ENCODE results near the gene FAM25G. TPM values are rescaled to one million over a fixed set of nuclear protein-coding genes. Genes with fewer than 3 reads are reported as not detected.

FAM25G gene
- total RNA-seq, 1 experiment from 2014 or later = not detected

GRCh38 chr10:47445720-47446119, 45.8 kb downstream of the FAM25G start:
- POLR2A ChIA-PET = no interaction called here
- CTCF ChIA-PET = no interaction called here
- no peak overlapping the region for H3K4me2 ChIP-seq (ENCODE audit: low read length)

More at GRCh38 chr10:47445720-47446119, 45.8 kb downstream of the FAM25G start:
- BruUV-seq (replicated peaks) = no TSS peak
- no peak overlapping the region for H3K9ac ChIP-seq (ENCODE audit: low read length)
- DNase-seq (ENCODE audit: low read depth, low spot score) = no peak
- H3K27me3 ChIP-seq (ENCODE audit: insufficient read depth, low read length) = no peaks in the 10 kb centered on the region
- RAD21 ChIA-PET (ENCODE audit: low non-redundant PET in 1 of 2, low total read pairs in 2 of 2, uncharacterized antibody in 2 of 2, unreplicated experiment in 2 of 2) = no interaction called here
- H3K27ac ChIP-seq (ENCODE audit: low read depth, low read length) = no peak overlapping the region
- H3K4me3 ChIP-seq (replicated peaks in 1 of 2; ENCODE audit: low read depth in 1 of 2, low read length in 2 of 2) = no peak overlapping the region
- no peaks in the 10 kb centered on the region for H4K20me1 ChIP-seq (ENCODE audit: insufficient read depth)
- no peaks in the 10 kb centered on the region for H3K79me2 ChIP-seq (ENCODE audit: insufficient read depth, low read length)
- H3K4me1 ChIP-seq (ENCODE audit: control insufficient read depth in 1 of 2, insufficient read depth in 2 of 2, low read length in 2 of 2) = peaks cover 0 to 9% of the 10 kb centered on the region in 2 experiments; a peak in 1 of 4 replicates
- no peak for ATAC-seq
- intact Hi-C loops (cut with micrococcal nuclease) = no loop called here
- no peaks in the 10 kb centered on the region for H3K36me3 ChIP-seq (ENCODE audit: control insufficient read depth in 1 of 2, insufficient read depth in 2 of 2, low read length in 2 of 2)
- peaks cover 0 to 10% of the 10 kb centered on the region in 2 experiments; a peak in 1 of 4 replicates for H3K9me3 ChIP-seq (ENCODE audit: control insufficient read depth in 1 of 2, insufficient read depth in 1 of 2, low read depth in 1 of 2, low read length in 2 of 2)
- TF ChIP-seq YY1 (IDR thresholded peaks at IDR 0.05; ENCODE audit: extremely low read depth, insufficient replicate concordance, low read depth, low read length) = no peak
- no peak for TF ChIP-seq POLR2A (IDR thresholded peaks at IDR 0.05; ENCODE audit: borderline replicate concordance, extremely low read depth, insufficient read depth, insufficient read length)
- TF ChIP-seq POLR2AphosphoS5 (IDR thresholded peaks at IDR 0.05; ENCODE audit: low read depth, low read length) = no peak
- TF ChIP-seq MAX (IDR thresholded peaks at IDR 0.05) = no peak
- no peak for TF ChIP-seq ZBTB33 (IDR thresholded peaks at IDR 0.05; ENCODE audit: extremely low read depth, insufficient replicate concordance, low read length)
- TF ChIP-seq EGR1 (IDR thresholded peaks at IDR 0.05; ENCODE audit: low read depth) = no peak
- no peak for TF ChIP-seq JUND (IDR thresholded peaks at IDR 0.05)
- TF ChIP-seq SP1 (IDR thresholded peaks at IDR 0.05; ENCODE audit: low read depth) = no peak
- no peak for TF ChIP-seq FOSL1 (IDR thresholded peaks at IDR 0.05; ENCODE audit: low read depth)
- no peak for TF ChIP-seq SRF (IDR thresholded peaks at IDR 0.05; ENCODE audit: low read depth)
- TF ChIP-seq ATF3 (IDR thresholded peaks at IDR 0.05) = no peak
- TF ChIP-seq ZFX (IDR thresholded peaks at IDR 0.05) = no peak
- no peak for TF ChIP-seq RAD21 (IDR thresholded peaks at IDR 0.05; ENCODE audit: low read depth)
- no peak for TF ChIP-seq ELF1 (IDR thresholded peaks at IDR 0.05; ENCODE audit: borderline replicate concordance, low read depth)
- TF ChIP-seq ZNF274 (IDR thresholded peaks at IDR 0.05; ENCODE audit: low read depth, low read length) = no peak
- no peaks in the 10 kb centered on the region for H3K9me2 ChIP-seq (ENCODE audit: insufficient read depth)
- H2AFZ ChIP-seq (ENCODE audit: low read depth, low read length, poor library complexity, severe bottlenecking) = no peak overlapping the region
